ENCODE data around the gene C12orf57. TPM values are rescaled to one million over a fixed set of nuclear protein-coding genes. Genes with fewer than 3 reads are reported as not detected.

Gene C12orf57
- total and polyA plus RNA-seq, 2 of the 13 experiments (the other 11 are each of a cell fraction or from before 2014, with no cell fraction given): 84.0 to 287 TPM

DNA sequence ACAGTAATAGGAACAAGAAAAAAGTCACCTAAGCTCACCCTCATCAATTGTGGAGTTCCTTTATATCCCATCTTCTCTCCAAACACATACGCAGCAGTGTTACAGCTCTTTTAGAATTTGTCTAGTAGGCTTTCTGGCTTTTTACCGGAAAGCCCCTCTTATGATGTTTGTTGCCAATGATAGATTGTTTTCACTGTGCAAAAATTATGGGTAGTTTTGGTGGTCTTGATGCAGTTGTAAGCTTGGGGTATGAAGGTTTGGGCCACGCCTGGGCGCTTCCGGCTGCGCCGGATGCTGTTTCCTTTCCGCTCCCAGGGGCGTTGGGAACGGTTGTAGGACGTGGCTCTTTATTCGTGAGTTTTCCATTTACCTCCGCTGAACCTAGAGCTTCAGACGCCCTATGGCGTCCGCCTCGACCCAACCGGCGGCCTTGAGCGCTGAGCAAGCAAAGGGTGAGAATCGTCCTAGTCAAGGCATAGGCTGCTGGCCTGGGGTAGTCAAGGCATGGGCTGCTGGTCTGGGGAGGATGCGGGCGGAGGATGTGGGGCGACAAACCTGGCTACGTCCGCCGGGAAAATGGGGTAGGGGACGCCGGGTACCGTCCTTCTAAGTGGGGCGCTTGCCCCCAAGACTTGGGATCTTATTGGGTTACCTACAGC lies at the start of gene C12orf57, which contains the start of gene RNU7-1 (continued):
- TF ChIP-seq ARNT2 (CRISPR knock-in tag; IDR thresholded peaks at IDR 0.05; ENCODE audit: low read depth) (0 out of 2 replicates have a peak, but pooled peaks have one; percentile 13), ZFP62 (CRISPR knock-in tag; IDR thresholded peaks at IDR 0.05) (no peak), CBFB (CRISPR knock-in tag; IDR thresholded peaks at IDR 0.05) (peak; percentile 42; the same call in 1 of the 2 replicates), KDM2A (CRISPR knock-in tag; IDR thresholded peaks at IDR 0.05; ENCODE audit: borderline replicate concordance, low read depth) (no peak; the same call in none of the 2 replicates), ZNF660 (CRISPR knock-in tag; IDR thresholded peaks at IDR 0.05; ENCODE audit: borderline replicate concordance, low read depth) (no peak), ZFP41 (CRISPR knock-in tag; IDR thresholded peaks at IDR 0.05; ENCODE audit: borderline replicate concordance) (no peak), MTERF4 (CRISPR knock-in tag; IDR thresholded peaks at IDR 0.05) (no peak), NCOA1 (CRISPR knock-in tag; IDR thresholded peaks at IDR 0.05) (0 out of 2 replicates have a peak, but pooled peaks have one; percentile 76), RBM22 (optimal IDR thresholded peaks at IDR 0.05; ENCODE audit: low read length) (peak; percentile 96), ZNF629 (CRISPR knock-in tag; conservative IDR thresholded peaks at IDR 0.05) (0 out of 2 replicates have a peak, but pooled peaks have one; percentile 42), JUNB (CRISPR knock-in tag; IDR thresholded peaks at IDR 0.05; ENCODE audit: borderline replicate concordance) (peak; percentile 77), ZBTB43 (CRISPR knock-in tag; conservative IDR thresholded peaks at IDR 0.05) (peak; percentile 30; the same call in 1 of the 2 replicates), KLF13 (CRISPR knock-in tag; IDR thresholded peaks at IDR 0.05) (no peak), ZNF274 (CRISPR knock-in tag; IDR thresholded peaks at IDR 0.05) (no peak), ARID2 (CRISPR knock-in tag; IDR thresholded peaks at IDR 0.05; ENCODE audit: borderline replicate concordance) (no peak), ETV5 (CRISPR knock-in tag; IDR thresholded peaks at IDR 0.05; ENCODE audit: borderline replicate concordance) (peak; percentile 90; the same call in 1 of the 2 replicates), GATAD1 (CRISPR knock-in tag; IDR thresholded peaks at IDR 0.05) (peak; percentile 69), ZNF276 (CRISPR knock-in tag; IDR thresholded peaks at IDR 0.05; ENCODE audit: low read depth) (no peak; the same call in 1 of the 2 replicates), GRHL1 (CRISPR knock-in tag; conservative IDR thresholded peaks at IDR 0.05) (no peak), ZNF773 (CRISPR knock-in tag; IDR thresholded peaks at IDR 0.05; ENCODE audit: borderline replicate concordance) (no peak), RFXANK (CRISPR knock-in tag; IDR thresholded peaks at IDR 0.05) (peak; percentile 87; the same call in 1 of the 2 replicates), CREM (IDR thresholded peaks at IDR 0.05) (peak; percentile 86), CREM (CRISPR knock-in tag; IDR thresholded peaks at IDR 0.05) (no peak), SP5 (CRISPR knock-in tag; IDR thresholded peaks at IDR 0.05; ENCODE audit: borderline replicate concordance, low read depth) (peak; percentile 36; the same call in 1 of the 2 replicates), ZNF564 (CRISPR knock-in tag; IDR thresholded peaks at IDR 0.05) (no peak), IKZF1 (IDR thresholded peaks at IDR 0.05) (no peak), ZSCAN22 (CRISPR knock-in tag; IDR thresholded peaks at IDR 0.05) (no peak)
